Osteocyte (in vitro differentiated cells): ENCODE data around the gene HSD11B1L. TPM values are rescaled to one million over a fixed set of nuclear protein-coding genes. Genes with fewer than 3 reads are reported as not detected.
A peak's percentile ranks its signal among the peaks of the same experiment; 100 is the strongest.
"Not testable (repeated sequence)": the region's sequence is repeated elsewhere in the genome, so short reads cannot be mapped to it uniquely, and the experiment has no call there.

ENCODE experiments used
- DNase-seq: peaks from one replicate; pipeline ENCODE4 v3.0.0; 2021; ENCODE audit warnings: mixed read lengths; ENCODE audit not compliant: unreplicated experiment; ENCODE audit errors: extremely low spot score
- H3K27ac Mint-ChIP-seq: one replicate; pipeline ENCODE4 v1.8.0; 2021; ENCODE audit warnings: mild to moderate bottlenecking, mixed read lengths; ENCODE audit not compliant: unreplicated experiment
- H3K27me3 Mint-ChIP-seq: one replicate; pipeline ENCODE4 v1.8.0; 2021; ENCODE audit warnings: mixed read lengths; ENCODE audit not compliant: unreplicated experiment
- H3K36me3 Mint-ChIP-seq: one replicate; pipeline ENCODE4 v1.8.0; 2021; ENCODE audit warnings: mixed read lengths; ENCODE audit not compliant: unreplicated experiment
- H3K4me1 Mint-ChIP-seq: one replicate; pipeline ENCODE4 v1.8.0; 2021; ENCODE audit warnings: mixed read lengths; ENCODE audit not compliant: unreplicated experiment
- H3K4me3 Mint-ChIP-seq: one replicate; pipeline ENCODE4 v1.8.0; 2021; ENCODE audit warnings: mild to moderate bottlenecking, moderate library complexity, mixed read lengths; ENCODE audit not compliant: unreplicated experiment
- H3K9me3 Mint-ChIP-seq: one replicate; pipeline ENCODE4 v1.8.0; 2021; ENCODE audit warnings: mixed read lengths; ENCODE audit not compliant: unreplicated experiment
- total RNA-seq: library from RNA; stranded (reverse); gene quantifications from 2 replicates; pipeline ENCODE4 v1.2.1, GENCODE V29; 2021
- TF ChIP-seq, protein P1 (sequence below): fragments of 200-600 bp; sonication (generic); IDR thresholded peaks from 2 replicates; pipeline ENCODE4 v1.5.0; 2021; ENCODE audit warnings: antibody characterized with exemption, mild to moderate bottlenecking, moderate library complexity

HSD11B1L gene
- total RNA-seq, 1 donor from 2014 or later = 10.7 TPM

GRCh38 chr19:5697022-5697889 is 16.4 kb downstream of the HSD11B1L start:
- H3K9me3 Mint-ChIP-seq = no peaks in the 10 kb centered on the region
- peak overlapping the region; percentile 23 for H3K27ac Mint-ChIP-seq
- no peaks in the 10 kb centered on the region for H3K27me3 Mint-ChIP-seq
- TF ChIP-seq, protein P1, sequence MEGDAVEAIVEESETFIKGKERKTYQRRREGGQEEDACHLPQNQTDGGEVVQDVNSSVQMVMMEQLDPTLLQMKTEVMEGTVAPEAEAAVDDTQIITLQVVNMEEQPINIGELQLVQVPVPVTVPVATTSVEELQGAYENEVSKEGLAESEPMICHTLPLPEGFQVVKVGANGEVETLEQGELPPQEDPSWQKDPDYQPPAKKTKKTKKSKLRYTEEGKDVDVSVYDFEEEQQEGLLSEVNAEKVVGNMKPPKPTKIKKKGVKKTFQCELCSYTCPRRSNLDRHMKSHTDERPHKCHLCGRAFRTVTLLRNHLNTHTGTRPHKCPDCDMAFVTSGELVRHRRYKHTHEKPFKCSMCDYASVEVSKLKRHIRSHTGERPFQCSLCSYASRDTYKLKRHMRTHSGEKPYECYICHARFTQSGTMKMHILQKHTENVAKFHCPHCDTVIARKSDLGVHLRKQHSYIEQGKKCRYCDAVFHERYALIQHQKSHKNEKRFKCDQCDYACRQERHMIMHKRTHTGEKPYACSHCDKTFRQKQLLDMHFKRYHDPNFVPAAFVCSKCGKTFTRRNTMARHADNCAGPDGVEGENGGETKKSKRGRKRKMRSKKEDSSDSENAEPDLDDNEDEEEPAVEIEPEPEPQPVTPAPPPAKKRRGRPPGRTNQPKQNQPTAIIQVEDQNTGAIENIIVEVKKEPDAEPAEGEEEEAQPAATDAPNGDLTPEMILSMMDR = no peak
- DNase-seq = no peak
- H3K36me3 Mint-ChIP-seq = peaks cover 23% of the 10 kb centered on the region
- H3K4me1 Mint-ChIP-seq = no peaks in the 10 kb centered on the region
- H3K4me3 Mint-ChIP-seq = no peak overlapping the region

DNA sequence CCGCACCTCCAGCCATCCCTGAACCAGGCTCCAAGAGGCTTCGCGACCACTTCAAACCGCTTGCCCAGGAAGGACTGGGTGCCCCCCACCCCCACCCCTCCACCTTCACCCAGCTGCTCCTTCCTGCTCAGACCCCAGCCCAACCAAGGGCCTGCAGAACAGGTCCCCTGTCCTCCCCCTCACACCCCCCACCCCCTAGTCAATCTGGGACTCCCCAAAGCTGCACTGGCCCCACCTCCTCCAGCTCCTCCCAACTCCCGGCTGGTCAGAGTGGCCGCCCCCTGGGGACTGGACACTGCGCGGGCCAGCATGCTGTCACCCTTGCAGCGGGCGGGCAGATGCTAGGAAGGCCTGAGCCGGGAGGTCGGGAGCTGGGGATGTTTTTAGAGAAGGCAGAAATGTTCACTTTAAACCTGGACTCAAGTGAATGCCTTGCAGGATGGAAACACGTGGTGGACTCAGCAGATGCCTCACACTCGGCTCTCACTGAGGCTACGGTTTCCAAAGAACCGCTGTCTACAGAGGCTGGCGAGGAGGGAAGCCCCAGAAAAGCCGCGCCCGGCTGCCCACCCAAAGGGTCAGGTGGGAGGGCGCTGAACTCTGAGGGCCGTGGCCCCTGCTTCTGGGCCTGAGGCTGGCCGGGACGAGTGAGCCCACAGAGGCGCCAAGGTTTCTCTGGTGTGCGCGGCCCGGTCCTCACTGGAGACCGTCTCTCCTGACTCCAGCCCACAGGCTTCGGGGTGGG is 17.2 kb downstream of the HSD11B1L start:
- H3K4me1 Mint-ChIP-seq = no peaks in the 10 kb centered on the region
- H3K27me3 Mint-ChIP-seq = no peaks in the 10 kb centered on the region
- no peak overlapping the region for H3K4me3 Mint-ChIP-seq
- peaks cover 26% of the 10 kb centered on the region for H3K36me3 Mint-ChIP-seq
- TF ChIP-seq, protein P1 = no peak
- H3K9me3 Mint-ChIP-seq = no peaks in the 10 kb centered on the region
- no peak for DNase-seq
- H3K27ac Mint-ChIP-seq = no peak overlapping the region

- H3K27ac Mint-ChIP-seq = no peak overlapping the region
- H3K4me1 Mint-ChIP-seq = no peaks in the 10 kb centered on the region
- H3K9me3 Mint-ChIP-seq = no peaks in the 10 kb centered on the region
- DNase-seq = no peak
- no peaks in the 10 kb centered on the region for H3K27me3 Mint-ChIP-seq
- H3K36me3 Mint-ChIP-seq = peaks cover 33% of the 10 kb centered on the region
- no peak overlapping the region for H3K4me3 Mint-ChIP-seq
- TF ChIP-seq, protein P1 = no peak
These were observed 18.0 kb downstream of the HSD11B1L start for GRCh38 chr19:5698635-5699422.

DNA sequence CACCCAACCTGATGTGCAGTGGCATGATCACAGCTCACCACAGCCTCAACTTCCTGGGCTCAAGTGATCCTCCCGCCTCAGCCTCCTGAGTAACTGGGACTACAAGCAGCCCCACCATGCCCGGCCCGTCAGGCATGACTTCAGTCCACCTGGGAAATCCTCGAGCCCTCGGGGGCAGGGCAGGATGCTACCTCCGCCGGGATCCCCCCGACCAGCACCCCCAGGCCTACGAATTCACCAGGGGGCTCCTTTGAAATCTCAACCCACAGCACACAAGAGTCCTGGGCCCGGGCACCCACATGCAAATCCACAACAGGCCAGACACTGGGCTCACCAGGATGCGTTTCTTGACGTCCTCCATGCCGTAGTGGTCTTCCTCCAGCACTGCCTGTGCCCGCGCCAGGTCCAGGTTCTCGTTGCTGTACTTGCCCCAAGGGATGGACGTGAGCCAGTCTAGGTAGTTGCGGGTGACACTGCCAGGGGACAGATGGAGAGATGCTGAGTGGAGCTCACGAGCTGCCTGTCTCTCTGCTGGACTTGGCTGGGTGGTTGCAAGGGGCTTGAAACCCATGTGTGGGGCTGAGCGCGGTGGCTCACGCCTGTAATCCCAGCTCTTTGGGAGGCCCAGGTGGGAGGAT is 19.7 kb downstream of the HSD11B1L start:
- no peaks in the 10 kb centered on the region for H3K27me3 Mint-ChIP-seq
- H3K9me3 Mint-ChIP-seq = no peaks in the 10 kb centered on the region
- no peak overlapping the region for H3K4me3 Mint-ChIP-seq
- H3K27ac Mint-ChIP-seq = no peak overlapping the region
- TF ChIP-seq, protein P1 = no peak
- peaks cover 27% of the 10 kb centered on the region for H3K36me3 Mint-ChIP-seq
- no peaks in the 10 kb centered on the region for H3K4me1 Mint-ChIP-seq
- no peak for DNase-seq

- not testable (repeated sequence) for H3K27ac Mint-ChIP-seq, DNase-seq, H3K4me1 Mint-ChIP-seq, H3K27me3 Mint-ChIP-seq, H3K4me3 Mint-ChIP-seq, H3K9me3 Mint-ChIP-seq
- H3K36me3 Mint-ChIP-seq = peaks cover 29% of the 10 kb centered on the region
These were observed 21.2 kb downstream of the HSD11B1L start for GRCh38 chr19:5702053-5702410.
